GM12875 (cell line): ENCODE results near the gene JMJD1C.

Experiments used
- H3K4me3 ChIP-seq: one replicate; pipeline ENCODE4 v1.5.1; 2011; ENCODE audit warnings: low read depth, low read length, control low read depth
- CTCF ChIP-seq: IDR thresholded peaks from 2 replicates; pipeline ENCODE4 v1.5.1; 2011; ENCODE audit warnings: low read depth, mild to moderate bottlenecking, control low read depth, inconsistent platforms, low read length, moderate library complexity, borderline replicate concordance; ENCODE audit not compliant: insufficient read depth

The JMJD1C gene

DNA sequence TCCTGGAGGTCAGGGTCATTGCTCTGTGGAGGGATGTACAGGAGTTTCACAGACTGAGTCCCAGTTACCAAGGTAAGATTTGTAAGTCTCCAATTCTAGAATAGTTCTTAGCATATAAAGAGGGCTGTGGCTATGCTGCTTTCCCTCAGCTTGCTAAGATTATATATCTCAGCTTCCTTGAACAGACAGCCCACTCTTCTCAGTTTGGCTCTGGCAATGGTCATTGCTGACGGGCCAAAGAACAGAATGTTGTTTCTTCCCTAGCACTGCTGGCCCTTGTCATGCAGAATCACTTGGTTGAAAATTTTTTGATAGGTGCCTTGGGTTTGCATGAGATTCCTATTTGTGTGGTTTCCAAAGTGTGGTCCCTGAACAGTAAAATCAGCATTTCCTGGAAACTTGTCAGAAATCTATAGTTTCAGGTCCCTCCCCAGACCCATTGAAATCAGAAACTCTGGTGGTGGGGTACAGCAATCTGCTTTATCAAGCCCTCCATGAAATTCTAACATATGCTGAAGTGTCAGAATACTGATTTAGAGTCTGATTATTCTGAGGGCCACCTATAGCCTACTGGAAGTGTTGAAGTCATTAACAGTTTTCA, 294.4 kb downstream of the JMJD1C start:
- no peak overlapping the region for H3K4me3 ChIP-seq
- TF ChIP-seq CTCF: no peak

DNA sequence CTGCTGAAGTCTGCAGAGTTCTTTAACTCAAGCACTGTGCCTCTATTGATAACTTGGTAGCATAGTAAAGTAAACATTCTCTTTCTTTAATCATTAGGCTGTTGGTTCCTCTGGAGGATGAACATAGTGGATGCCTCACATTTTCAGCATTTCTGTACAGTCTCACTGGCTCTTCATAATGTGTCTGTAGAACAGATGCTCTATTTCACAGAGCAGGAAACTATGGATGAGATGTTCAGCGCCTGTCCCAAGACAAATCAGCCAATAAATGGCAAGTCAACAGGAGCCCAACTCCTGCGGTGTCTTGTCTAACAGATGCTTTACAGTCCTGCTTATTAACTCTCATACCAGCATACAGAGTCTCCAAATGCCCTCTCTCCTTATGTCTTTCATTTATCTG, 296.2 kb downstream of the JMJD1C start:
- H3K4me3 ChIP-seq: no peak overlapping the region
- no peak for TF ChIP-seq CTCF

DNA sequence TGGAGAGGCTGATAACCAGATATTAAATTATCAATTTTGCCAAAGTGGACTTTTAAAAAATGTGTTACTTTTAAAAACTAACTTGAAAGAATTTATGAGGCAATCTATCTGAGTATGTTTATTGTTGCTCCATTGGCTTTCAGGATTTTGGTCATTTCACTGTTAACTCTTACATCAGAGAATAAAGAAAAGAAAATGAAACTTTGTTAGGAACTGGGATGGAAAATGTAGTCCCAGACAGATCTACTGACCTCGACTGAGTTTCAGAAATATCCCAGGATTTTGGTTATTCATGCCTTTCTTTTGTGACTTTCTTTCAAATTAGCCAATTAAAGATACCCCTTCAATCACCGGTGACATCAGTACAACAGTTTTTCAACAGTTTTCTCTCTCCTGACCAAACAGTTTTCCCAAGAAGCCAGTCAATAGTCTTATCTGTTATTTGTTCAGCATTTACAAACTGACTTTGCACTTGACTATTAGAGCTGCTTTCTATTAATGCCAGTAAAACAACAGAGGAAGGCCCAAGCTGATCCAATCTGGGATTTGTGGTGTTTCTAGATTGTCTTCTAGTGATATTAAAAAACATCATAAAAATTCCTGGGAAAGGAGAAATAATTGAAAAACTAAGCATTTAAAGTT, 296.8 kb downstream of the JMJD1C start:
- no peak for TF ChIP-seq CTCF

GRCh38 chr10:63166742-63167258, 299.0 kb downstream of the JMJD1C start:
- TF ChIP-seq CTCF: peak; percentile 60; the same call in 1 of the 2 replicates
- H3K4me3 ChIP-seq: no peak overlapping the region

More for the DNA sequence above, 296.8 kb downstream of the JMJD1C start:
- no peak overlapping the region for H3K4me3 ChIP-seq

DNA sequence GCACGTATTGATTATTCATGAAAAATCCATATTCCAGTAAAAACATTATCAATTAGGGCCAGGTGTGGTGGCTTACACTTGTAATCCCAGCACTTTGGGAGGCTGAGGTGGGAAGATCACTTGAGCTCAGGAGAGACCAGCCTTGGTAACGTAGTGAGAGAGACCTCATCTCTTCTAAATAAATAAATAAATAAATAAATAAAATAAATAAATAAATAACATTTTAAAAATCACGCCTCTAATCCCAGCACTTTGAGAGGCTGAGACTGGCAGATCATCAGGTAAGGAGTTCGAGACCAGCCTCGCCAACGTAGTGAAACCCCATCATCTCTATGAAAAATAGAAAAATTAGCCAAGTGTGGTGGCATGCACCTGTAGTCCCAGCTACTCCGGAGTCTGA, 300.5 kb downstream of the JMJD1C start:
- H3K4me3 ChIP-seq: no peak overlapping the region
- TF ChIP-seq CTCF: no peak

DNA sequence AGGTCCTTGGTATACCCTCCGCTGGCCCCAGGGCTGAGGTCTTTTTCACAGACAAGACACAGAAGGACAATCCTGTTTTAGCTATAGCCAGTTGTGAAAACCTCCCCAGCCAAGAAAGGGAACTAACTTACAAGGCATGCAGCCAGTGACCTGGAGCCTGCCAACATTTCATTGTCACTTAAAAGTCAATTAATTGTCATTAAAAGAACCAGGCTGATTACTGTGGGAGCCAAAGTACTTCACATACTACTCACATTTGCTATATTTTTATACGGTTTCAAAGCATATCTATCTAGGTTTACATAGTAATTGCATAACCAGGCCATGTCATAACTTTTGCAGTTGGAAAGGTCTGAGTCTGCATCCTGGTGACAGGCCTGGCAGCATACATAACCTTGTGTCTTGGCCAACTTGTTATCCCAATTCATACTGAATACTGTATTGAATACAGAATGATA, 301.6 kb downstream of the JMJD1C start:
- no peak for TF ChIP-seq CTCF
- H3K4me3 ChIP-seq: no peak overlapping the region

DNA sequence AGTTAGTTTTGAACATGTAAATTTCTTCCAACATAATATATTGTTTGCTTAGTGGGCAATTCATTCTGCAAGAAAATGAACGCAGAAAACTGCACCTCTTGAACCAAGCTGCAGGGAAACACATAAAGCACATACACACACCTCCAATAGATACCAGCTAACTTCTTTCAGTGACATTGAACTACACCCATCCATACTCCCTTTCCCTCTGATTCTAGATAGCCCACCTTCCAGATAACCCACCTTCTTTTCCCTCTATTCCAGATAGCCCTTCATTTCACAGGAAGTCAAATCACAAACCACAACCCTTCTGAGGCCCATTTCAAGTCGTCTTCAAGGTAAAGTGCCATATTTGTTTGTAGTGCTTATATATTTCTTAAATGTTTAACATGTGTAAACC, 304.2 kb downstream of the JMJD1C start:
- no peak for TF ChIP-seq CTCF
- H3K4me3 ChIP-seq: no peak overlapping the region
